ENCODE results near the gene GSTA3.

The GSTA3 gene

DNA sequence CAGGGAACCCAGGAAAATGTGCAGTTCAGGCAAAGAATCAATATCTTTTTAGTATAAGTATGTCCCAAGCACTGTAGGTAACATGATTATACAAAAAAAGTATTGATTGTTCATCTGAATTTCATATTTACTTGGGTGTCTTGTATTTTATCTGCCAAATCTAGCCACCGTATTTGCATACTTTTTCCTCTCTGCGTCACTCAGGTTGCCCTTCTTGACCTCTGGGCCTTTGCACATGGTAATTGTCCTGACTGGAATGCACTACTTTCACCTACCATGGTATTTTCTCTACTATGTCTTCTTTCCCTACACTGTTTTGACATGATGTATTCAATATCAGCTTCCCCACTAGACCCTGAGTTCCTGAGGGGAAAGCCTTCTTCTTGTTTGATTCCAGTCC, 15.2 kb downstream of the GSTA3 start:
- H3K27ac ChIP-seq, result no peak overlapping the region
- CTCF ChIA-PET, result interaction anchor here (0.6 kb wide), 1 partner anchor 71 kb away, joined by 5 read pairs; no protein-coding TSS in a partner anchor
- DNase-seq (ENCODE audit: low spot score), result no peak
- TF ChIP-seq, protein P1, sequence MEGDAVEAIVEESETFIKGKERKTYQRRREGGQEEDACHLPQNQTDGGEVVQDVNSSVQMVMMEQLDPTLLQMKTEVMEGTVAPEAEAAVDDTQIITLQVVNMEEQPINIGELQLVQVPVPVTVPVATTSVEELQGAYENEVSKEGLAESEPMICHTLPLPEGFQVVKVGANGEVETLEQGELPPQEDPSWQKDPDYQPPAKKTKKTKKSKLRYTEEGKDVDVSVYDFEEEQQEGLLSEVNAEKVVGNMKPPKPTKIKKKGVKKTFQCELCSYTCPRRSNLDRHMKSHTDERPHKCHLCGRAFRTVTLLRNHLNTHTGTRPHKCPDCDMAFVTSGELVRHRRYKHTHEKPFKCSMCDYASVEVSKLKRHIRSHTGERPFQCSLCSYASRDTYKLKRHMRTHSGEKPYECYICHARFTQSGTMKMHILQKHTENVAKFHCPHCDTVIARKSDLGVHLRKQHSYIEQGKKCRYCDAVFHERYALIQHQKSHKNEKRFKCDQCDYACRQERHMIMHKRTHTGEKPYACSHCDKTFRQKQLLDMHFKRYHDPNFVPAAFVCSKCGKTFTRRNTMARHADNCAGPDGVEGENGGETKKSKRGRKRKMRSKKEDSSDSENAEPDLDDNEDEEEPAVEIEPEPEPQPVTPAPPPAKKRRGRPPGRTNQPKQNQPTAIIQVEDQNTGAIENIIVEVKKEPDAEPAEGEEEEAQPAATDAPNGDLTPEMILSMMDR (conservative IDR thresholded peaks at IDR 0.05; ENCODE audit: low read depth), result no peak
- POLR2A ChIA-PET (ENCODE audit: low non-redundant PET), result no interaction called here

DNA sequence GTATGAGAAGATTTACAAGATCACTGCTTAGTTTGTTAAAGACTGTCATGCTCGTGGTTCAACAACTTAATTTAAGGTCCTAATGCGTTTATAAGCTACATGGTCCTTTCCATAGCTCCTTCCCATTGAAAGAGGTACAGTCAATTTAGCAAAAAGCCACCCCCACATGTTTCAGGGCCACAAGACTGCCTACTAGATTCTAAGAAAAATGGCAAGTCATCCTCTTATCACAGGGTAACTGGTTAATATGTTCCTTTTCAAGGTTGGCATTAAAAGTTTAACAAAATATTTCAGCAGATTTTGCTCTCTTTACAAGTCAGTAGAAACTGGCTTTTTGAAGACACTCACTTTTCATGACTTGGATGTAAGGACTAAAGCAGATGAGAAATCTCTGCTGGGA, 15.7 kb downstream of the GSTA3 start:
- no peak overlapping the region for H3K27ac ChIP-seq
- TF ChIP-seq, protein P1 (conservative IDR thresholded peaks at IDR 0.05; ENCODE audit: low read depth), result no peak
- no peak for DNase-seq (ENCODE audit: low spot score)
- CTCF ChIA-PET, result interaction anchor here (0.6 kb wide), 1 partner anchor 70 kb away, joined by 5 read pairs; no protein-coding TSS in a partner anchor
- POLR2A ChIA-PET (ENCODE audit: low non-redundant PET), result no interaction called here

- POLR2A ChIA-PET (ENCODE audit: low non-redundant PET), result no interaction called here
- TF ChIP-seq, protein P1 (conservative IDR thresholded peaks at IDR 0.05; ENCODE audit: low read depth), result no peak
- H3K27ac ChIP-seq, result no peak overlapping the region
- CTCF ChIA-PET, result interaction anchor here (0.6 kb wide), 1 partner anchor 11 kb away, joined by 4 read pairs; no protein-coding TSS in a partner anchor
- DNase-seq (ENCODE audit: low spot score), result no peak
These were observed 16.3 kb downstream of the GSTA3 start for GRCh38 chr6:52893221-52893620.

DNA sequence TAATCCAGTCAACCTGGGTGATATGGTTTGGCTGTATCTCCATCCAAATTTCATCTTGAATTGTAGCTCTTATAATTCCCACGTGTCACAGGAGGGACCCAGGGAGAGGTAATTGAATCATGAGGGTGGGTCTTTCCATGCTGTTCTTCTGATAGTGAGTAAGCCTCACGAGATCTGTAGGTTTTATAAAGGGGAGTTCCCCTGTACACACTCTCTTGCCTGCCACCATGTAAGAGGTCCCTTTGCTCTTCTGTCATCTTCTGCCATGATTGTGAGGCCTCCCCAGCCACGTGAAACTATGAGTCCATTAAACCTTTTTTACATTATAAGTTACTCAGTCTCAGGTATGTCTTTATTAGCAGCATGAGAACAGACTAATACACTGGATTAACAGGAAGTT, 19.5 kb downstream of the GSTA3 start:
- H3K27ac ChIP-seq, result no peak overlapping the region
- TF ChIP-seq, protein P1 (conservative IDR thresholded peaks at IDR 0.05; ENCODE audit: low read depth), result no peak
- DNase-seq (ENCODE audit: low spot score), result no peak
- ChIA-PET CTCF (interaction anchor here (0.7 kb wide), 1 partner anchor 55 kb away, joined by 3 read pairs; no protein-coding TSS in a partner anchor), POLR2A (ENCODE audit: low non-redundant PET) (no interaction called here)

- H3K27ac ChIP-seq, result no peak overlapping the region
- ChIA-PET CTCF (no interaction called here), POLR2A (ENCODE audit: low non-redundant PET) (no interaction called here)
- DNase-seq (ENCODE audit: low spot score), result no peak
- TF ChIP-seq, protein P1 (conservative IDR thresholded peaks at IDR 0.05; ENCODE audit: low read depth), result no peak
These were observed 21.5 kb downstream of the GSTA3 start for GRCh38 chr6:52887910-52888524.

- peak overlapping the region; percentile 33; the same call in 1 of the 2 replicates for H3K27ac ChIP-seq
- ChIA-PET POLR2A (ENCODE audit: low non-redundant PET) (no interaction called here), CTCF (interaction anchor here (0.6 to 1.7 kb wide), 4 partner anchors 10 to 147 kb away, joined by 3 to 9 read pairs (median 4); partner anchors contain the start of gene GSTA4)
- TF ChIP-seq, protein P1 (conservative IDR thresholded peaks at IDR 0.05; ENCODE audit: low read depth), result peak; percentile 88
- peak; percentile 84 for DNase-seq (ENCODE audit: low spot score)
These were observed 27.3 kb downstream of the GSTA3 start for GRCh38 chr6:52881996-52882841.
